ENCODE results near the gene FUT3.

DNA sequence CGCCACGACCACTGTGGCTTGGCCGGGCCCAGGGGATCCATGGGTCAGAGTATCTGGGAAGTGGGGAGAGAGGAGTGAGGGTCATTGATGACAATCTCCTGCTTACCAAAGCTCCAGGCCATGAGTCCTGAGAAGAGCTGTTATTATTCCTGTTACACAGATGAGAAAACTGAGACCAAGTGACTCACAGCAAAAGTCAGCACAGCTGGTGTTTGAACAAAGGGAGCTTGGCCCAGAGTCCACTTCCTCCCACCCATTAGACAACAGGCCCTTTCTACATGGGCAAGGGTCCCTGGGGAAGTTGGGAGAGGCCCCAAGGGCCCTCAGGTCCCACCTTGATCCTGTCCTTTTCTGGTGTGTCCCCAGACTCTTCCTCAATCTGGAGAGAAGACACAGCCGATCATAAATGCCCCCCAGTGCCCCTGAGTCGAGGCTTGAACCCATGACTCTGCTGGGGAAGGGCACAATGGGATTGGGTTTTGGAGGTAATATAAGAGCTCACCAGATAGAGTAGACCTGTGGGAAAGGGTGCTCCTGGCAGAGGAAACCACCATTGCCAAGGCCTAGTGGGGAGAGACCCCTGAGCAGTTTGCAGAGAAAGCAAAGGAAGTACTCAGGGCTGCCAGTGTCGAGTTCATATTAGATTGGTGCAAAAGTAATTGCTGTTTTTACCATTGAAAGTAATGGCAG lies 18.6 kb downstream of the FUT3 start:
- TF ChIP-seq, protein P1, sequence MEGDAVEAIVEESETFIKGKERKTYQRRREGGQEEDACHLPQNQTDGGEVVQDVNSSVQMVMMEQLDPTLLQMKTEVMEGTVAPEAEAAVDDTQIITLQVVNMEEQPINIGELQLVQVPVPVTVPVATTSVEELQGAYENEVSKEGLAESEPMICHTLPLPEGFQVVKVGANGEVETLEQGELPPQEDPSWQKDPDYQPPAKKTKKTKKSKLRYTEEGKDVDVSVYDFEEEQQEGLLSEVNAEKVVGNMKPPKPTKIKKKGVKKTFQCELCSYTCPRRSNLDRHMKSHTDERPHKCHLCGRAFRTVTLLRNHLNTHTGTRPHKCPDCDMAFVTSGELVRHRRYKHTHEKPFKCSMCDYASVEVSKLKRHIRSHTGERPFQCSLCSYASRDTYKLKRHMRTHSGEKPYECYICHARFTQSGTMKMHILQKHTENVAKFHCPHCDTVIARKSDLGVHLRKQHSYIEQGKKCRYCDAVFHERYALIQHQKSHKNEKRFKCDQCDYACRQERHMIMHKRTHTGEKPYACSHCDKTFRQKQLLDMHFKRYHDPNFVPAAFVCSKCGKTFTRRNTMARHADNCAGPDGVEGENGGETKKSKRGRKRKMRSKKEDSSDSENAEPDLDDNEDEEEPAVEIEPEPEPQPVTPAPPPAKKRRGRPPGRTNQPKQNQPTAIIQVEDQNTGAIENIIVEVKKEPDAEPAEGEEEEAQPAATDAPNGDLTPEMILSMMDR (IDR thresholded peaks at IDR 0.05) = no peak
- no peak for TF ChIP-seq POLR2A (IDR thresholded peaks at IDR 0.05)

Data from stomach (tissue), 4 donors.